Measurements from ENCODE around the gene CST7.
"Not testable (repeated sequence)": the region's sequence is repeated elsewhere in the genome, so short reads cannot be mapped to it uniquely, and the experiment has no call there.

CST7 gene

DNA sequence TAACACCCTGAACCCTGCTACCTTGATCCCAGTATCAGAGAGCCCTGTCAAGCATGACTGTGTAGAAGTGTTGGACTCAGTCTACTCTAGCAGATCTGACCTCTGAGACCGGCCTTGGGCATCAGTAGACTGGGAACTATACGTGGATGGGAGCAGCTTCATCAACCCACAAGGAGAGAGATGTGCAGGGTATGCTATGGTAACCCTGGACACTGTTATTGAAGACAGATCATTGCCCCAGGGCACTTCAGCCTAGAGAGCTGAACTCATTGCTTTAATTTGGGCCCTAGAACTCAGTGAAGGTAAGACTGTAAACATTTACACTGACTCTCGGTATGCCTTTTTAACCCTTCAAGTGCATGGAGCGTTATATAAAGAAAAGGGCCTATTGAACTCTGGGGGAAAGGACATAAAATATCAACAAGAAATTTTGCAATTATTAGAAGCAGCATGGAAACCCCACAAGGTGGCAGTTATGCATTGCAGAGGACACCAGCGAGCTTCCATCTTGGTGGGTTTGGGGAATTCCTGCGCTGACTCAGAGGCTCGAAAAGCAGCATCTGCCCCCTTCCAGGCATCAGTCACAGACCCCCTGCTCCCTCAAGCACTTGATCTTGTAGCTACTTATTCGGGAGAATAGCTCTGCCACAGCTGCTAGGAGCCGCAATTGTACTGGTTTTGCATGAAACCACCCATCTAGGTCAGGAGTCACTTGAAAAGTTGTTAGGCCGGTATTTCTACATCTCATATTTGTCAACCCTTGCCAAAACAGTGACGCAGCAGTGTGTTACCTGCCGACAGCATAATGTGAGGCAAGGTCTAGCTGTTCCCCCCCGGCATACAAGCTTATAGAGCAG is 19.0 kb upstream of the CST7 start:
- DNase-seq = not testable (repeated sequence)

GRCh38 chr20:24930724-24931688 is 18.1 kb upstream of the CST7 start:
- not testable (repeated sequence) for DNase-seq

DNA sequence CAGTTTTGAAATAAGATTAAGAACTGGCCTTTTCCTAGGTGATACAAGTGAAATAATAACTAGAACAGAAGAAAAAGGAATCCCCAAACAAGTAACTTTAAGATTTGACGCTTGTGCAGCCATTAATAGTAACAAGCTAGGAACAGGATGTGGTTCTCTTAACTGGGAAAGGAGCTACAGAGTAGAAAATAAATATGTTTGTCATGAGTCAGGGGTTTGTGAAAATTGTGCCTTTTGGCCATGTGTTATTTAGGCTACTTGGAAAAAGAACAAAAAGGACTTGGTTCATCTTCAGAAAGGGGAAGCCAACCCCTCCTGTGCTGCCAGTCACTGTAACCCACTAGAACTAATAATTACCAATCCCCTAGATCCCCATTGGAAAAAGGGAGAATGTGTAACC is 17.2 kb upstream of the CST7 start:
- not testable (repeated sequence) for DNase-seq

DNA sequence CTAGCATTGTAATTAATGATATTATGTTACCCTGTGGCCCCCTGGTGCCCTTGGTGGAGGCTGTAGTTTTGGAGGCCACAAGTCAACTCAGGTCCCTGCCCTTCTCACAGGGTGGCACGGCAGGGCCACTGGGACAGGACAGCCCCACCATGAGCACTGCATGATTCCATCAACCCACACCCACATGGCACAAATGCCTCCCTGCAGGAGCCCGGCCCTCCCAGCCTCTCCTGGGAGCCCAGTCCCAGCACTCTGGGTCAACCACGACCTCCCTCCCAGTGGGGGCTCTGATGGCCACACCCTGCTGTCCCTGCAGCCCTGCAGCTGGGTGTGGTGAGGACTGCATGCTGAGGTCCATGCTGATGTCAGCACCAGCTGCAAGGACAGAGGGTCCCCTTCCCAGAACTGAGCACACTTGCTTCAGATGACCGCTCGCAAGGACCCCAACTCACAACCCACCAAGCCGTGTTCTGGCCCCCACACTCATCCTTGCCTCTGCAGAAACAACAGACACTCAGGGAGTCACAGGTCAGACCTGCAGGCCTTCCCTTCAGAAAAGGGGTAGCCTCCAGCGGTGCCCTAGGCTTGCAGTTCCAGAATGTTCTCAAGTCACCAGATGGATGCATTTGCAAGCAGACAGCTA is 15.7 kb upstream of the CST7 start:
- no peak for DNase-seq

DNA sequence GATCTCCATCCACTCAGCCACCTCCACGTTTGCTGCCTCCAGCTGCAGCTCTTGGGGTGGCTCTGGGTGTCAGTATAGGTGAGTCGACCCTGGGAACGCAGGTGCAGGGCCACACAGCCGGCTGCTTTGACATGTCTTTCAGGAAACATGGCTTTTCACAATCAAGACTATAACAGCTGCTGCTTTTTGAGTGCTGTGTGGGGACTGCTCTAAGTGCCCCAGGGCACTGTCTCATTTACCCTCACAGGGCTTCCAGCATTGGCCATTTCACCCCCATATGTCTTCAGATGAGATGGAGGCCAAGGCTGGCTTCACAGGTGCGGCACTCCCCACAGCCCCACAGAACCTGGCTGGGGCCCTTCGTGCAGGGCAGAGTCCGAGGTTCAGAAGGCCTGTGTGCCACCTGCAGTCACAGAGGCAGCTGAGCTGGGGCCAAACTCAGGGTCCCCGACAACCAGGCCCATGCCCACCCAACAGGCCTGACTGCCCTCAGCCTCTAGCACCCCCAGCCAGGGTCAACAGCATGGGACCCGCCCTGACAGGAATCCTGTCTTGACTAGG is 14.9 kb upstream of the CST7 start:
- DNase-seq = no peak

- DNase-seq = no peak
These were observed 14.4 kb upstream of the CST7 start for GRCh38 chr20:24934716-24935115.

- DNase-seq = no peak
These were observed 13.9 kb upstream of the CST7 start for GRCh38 chr20:24935140-24935539.

DNA sequence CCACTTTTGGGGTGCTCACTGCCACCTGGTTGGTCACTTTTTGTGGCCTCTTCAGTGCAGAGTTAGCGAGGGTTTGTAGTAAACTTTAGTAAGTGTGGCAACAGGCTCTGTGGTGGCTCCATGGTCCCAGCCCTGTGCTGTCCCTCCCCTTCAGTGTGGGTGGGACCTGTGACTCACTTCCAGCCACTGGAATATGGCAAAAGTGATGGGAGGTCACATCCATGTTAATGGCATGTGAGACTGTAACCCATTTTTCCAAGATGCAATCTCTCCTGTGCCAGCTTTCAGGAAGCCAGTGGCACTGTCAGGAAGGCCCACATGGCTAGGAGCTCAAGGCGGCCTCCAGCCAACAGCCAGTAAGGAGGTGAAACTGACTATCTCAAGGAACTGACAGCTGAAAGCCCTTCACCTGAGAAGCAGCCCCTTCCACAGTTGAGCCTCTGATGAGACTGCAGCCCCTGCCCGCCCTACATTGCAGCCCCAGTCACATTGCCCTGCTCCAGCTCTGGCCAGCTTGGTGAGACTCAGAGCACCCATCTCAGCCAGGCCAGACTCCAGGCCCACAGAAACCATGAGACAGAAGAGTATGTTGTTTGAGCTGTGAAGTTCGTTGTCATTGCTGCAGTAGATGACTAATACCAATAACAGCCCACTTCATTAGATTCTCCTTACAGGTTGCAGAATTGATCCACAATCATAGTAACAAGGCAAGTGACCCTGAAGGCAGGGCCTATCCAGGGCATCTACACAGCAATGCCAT is 13.1 kb upstream of the CST7 start:
- DNase-seq = no peak

- DNase-seq = no peak
These were observed 12.3 kb upstream of the CST7 start for GRCh38 chr20:24936526-24937407.

DNA sequence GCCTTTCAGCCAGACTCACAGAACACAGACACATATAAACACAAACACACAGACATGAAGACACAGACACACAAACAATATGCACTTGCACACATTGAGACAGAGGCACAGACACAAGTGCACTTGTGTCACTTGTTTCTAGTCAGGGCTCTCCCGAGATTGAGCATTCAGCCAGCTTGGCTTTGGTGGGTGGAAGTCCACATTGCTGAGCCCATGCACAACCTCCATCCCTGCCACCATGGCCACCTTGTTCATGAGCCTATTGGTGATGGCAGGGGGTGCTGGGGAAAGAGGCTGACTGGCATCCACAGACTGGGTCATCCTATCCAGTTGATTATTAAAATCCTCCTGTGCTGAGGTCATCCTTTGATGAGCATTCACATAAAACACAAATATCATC is 11.5 kb upstream of the CST7 start:
- no peak for DNase-seq

GRCh38 chr20:24938498-24938897 is 10.6 kb upstream of the CST7 start:
- no peak for DNase-seq

- DNase-seq = no peak
These were observed 10.0 kb upstream of the CST7 start for GRCh38 chr20:24939036-24939435.

- DNase-seq = no peak
These were observed 6.4 kb upstream of the CST7 start for GRCh38 chr20:24942679-24943078.

- no peak for DNase-seq
These were observed 5.9 kb upstream of the CST7 start for GRCh38 chr20:24943196-24943595.

GRCh38 chr20:24943731-24944130 is 5.3 kb upstream of the CST7 start:
- DNase-seq = no peak

GRCh38 chr20:24946376-24946775 is 2.7 kb upstream of the CST7 start:
- not testable (repeated sequence) for DNase-seq

DNA sequence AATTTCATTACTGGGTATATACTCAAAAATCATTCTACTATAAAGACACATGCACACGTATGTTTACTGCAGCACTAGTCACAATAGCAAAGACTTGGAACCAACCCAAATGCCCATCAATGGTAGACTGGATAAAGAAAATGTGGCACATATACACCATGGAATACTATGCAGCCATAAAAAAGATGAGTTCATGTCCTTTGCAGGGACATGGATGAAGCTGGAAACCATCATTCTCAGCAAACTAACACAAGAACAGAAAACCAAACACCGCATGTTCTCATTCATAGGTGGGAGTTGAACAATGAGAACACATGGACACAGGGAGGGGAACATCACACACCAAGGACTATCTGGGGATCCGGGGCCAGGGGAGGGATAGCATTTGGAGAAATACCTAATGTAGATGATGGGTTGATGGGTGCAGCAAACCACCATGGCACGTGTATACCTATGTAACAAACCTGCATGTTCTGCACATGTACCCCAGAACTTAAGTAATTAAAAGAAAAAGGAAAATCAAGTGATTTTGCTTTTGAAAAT is 602 bp upstream of the CST7 start:
- DNase-seq = not testable (repeated sequence)

- no peak for DNase-seq
These were observed 673 bp downstream of the CST7 start for GRCh38 chr20:24949756-24950127.

DNA sequence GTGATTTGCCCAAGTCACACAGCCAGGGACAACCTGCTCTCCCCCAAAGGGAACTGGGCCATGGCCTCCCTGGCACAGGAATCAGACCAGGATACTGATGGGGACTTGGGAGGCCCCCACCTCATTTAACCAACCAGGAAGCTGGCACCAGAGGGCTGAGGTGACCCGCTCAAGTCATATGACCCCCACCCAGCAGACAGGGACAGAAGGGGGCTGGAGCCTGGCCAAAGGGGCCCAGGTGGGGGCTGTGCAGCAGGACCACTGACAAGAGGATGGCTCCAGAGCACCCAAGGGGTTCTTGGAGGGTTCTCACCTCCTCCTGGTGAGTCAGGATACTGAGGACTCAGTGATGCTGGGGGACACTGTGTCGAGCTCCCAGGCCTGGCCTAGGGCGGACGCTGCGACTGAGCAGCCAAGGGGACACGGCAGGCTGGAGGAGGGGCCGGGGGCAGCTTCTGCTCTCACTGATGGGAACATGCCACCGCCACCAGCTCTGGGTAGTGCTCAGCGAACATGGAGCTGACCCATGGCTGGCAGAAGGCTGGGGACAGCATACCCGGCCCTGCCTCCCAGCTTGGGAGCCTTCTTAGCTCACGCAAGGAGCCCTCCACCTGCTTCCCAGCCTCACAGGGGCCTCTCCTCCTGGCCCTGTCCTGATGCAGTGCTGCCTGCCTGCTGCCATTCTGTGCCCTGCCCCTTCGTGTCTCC is 1.2 kb downstream of the CST7 start:
- DNase-seq = no peak

Data from CD4-positive, alpha-beta T cell treated with Interleukin-6 for 4 hours (primary cell).